H1 (cell line): ENCODE measurements around the gene CCNA1.

Source experiments
- BACH1 ChIP-seq: IDR thresholded peaks from 2 replicates; pipeline ENCODE4 v1.6.1; 2012; ENCODE audit warnings: low read length, improper control_type of control experiment
- CHD1 ChIP-seq: IDR thresholded peaks from 2 replicates; pipeline ENCODE4 v1.6.1; 2012; ENCODE audit warnings: low read depth, low read length, improper control_type of control experiment
- CTCF ChIP-seq, 3 experiments: IDR thresholded peaks; 1 replicate in 2 of 3; 2 replicates in 1 of 3; pipeline versions ENCODE4 v1.5.1 to v1.6.1; 2011; ENCODE audit warnings: low read length in 3 of 3, mild to moderate bottlenecking in 3 of 3, inconsistent platforms in 2 of 3, low read depth in 1 of 3, moderate library complexity in 1 of 3; ENCODE audit not compliant: insufficient read depth in 1 of 3; ENCODE audit errors: control extremely low read depth in 1 of 3
- GTF2F1 ChIP-seq: IDR thresholded peaks from 2 replicates; pipeline ENCODE4 v1.6.1; 2012; ENCODE audit warnings: low read depth, low read length, improper control_type of control experiment, borderline replicate concordance
- KDM1A ChIP-seq: fragments of 200-600, 300-600 bp; sonication (generic); IDR thresholded peaks from 2 replicates; pipeline ENCODE4 v1.7.1; 2016; ENCODE audit warnings: mild to moderate bottlenecking, low read length, borderline replicate concordance
- POLR2A ChIP-seq, 2 experiments: IDR thresholded peaks; 1 replicate in 1 of 2; 2 replicates in 1 of 2; pipeline ENCODE4 v1.6.1; 2011; ENCODE audit warnings: low read depth in 2 of 2, low read length in 2 of 2, mild to moderate bottlenecking in 2 of 2; ENCODE audit errors: control extremely low read depth in 1 of 2
- RAD21 ChIP-seq, 2 experiments: IDR thresholded peaks in 1 of 2; conservative IDR thresholded peaks in 1 of 2; 2 replicates each; pipeline ENCODE4 v1.6.1; 2011; ENCODE audit warnings: low read depth in 2 of 2, low read length in 2 of 2, improper control_type of control experiment in 1 of 2, inconsistent platforms in 1 of 2, mild to moderate bottlenecking in 1 of 2, moderate library complexity in 1 of 2
- SIN3A ChIP-seq, 2 experiments: IDR thresholded peaks in 1 of 2; conservative IDR thresholded peaks in 1 of 2; 2 replicates each; pipeline ENCODE4 v1.6.1; 2011 to 2012; ENCODE audit warnings: low read length in 2 of 2, improper control_type of control experiment in 1 of 2, low read depth in 1 of 2, mild to moderate bottlenecking in 1 of 2
- SIX5 ChIP-seq: IDR thresholded peaks from 2 replicates; pipeline ENCODE4 v1.6.1; 2011; ENCODE audit warnings: mild to moderate bottlenecking, low read depth, low read length
- TF ChIP-seq, protein P1 (sequence below): IDR thresholded peaks from 2 replicates; pipeline ENCODE4 v1.6.1; 2011; ENCODE audit warnings: low read depth, mild to moderate bottlenecking, low read length; ENCODE audit not compliant: insufficient read depth

DNA sequence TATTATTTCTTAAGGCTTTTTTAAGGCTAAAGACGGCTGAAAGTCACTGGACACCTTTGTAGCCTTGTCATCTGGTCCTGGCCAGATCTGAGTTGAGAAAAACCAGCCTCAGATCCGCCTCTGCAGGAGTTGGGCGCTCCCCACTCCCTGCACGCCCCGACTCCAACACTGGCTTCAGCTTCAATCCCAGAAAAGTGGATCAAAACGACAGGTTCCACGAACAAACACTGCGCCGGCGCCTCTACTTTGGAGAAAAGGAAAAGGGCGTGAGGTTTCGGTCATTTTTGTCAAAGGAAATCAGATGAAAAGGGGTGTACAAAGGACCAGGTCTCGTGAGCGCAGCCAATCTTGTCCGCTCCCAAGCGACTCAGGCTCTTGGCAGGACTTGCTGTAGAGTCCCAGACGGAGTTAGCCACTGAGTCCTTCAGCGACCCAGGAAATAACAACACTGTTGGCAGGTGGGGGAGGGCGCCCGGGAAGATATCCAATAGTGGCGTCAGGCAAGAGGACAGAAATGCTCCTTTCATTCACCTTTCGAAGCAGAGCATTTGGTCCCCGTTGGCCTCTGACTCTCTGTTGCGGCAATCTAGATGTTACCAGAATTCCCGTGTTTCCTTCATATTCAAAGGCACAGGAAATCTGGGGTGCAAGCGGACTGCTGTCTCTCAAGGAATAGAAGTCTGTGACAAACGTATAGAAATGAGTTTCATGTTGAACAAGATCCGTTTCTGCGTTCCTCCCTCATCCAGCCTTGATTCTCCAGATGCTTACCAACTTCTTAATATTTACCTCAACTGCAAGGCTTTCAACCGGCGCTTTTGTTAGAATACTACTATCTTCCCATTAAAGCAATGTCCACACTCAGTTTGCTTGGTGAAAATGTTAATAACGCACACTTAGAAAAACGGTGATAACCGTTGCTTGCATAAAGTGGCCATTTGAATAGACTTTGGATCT, 1.8 kb upstream of the CCNA1 start:
- TF ChIP-seq POLR2A (IDR thresholded peaks at IDR 0.05; ENCODE audit: control extremely low read depth in 1 of 2, low read depth in 2 of 2, low read length in 2 of 2), result no peak
- TF ChIP-seq SIN3A (conservative IDR thresholded peaks at IDR 0.05 in 1 of 2, IDR thresholded peaks at IDR 0.05 in 1 of 2; ENCODE audit: low read depth in 1 of 2, low read length in 2 of 2), result no peak
- no peak for TF ChIP-seq CTCF (IDR thresholded peaks at IDR 0.05; ENCODE audit: control extremely low read depth in 1 of 3, insufficient read depth in 1 of 3, low read depth in 1 of 3, low read length in 3 of 3)
- TF ChIP-seq KDM1A, result no peak
- TF ChIP-seq CHD1, result no peak
- TF ChIP-seq GTF2F1, result no peak
- TF ChIP-seq, protein P1, sequence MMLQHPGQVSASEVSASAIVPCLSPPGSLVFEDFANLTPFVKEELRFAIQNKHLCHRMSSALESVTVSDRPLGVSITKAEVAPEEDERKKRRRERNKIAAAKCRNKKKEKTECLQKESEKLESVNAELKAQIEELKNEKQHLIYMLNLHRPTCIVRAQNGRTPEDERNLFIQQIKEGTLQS, result no peak
- TF ChIP-seq SIX5, result no peak
- TF ChIP-seq BACH1, result no peak
- no peak for TF ChIP-seq RAD21 (IDR thresholded peaks at IDR 0.05 in 1 of 2, conservative IDR thresholded peaks at IDR 0.05 in 1 of 2; ENCODE audit: low read depth in 2 of 2, low read length in 2 of 2)
